Mesendoderm (in vitro differentiated cells): Measurements from ENCODE around the gene FRRS1L.

Experiments
- DNase-seq: peaks from one replicate; pipeline ENCODE4 v3.0.0; 2013
- H2AK5ac ChIP-seq: 2 replicates; pipeline ENCODE4 v1.6.1; 2013; ENCODE audit warnings: low read length, inconsistent platforms
- H2BK120ac ChIP-seq: 2 replicates; pipeline ENCODE4 v1.6.1; 2013; ENCODE audit warnings: low read depth, mild to moderate bottlenecking, low read length, moderate library complexity, mixed read lengths
- H2BK15ac ChIP-seq: replicated peaks from 2 replicates; pipeline ENCODE4 v1.6.1; 2013; ENCODE audit warnings: low read depth, mild to moderate bottlenecking, moderate library complexity
- H2BK5ac ChIP-seq: 2 replicates; pipeline ENCODE4 v1.6.1; 2013; ENCODE audit warnings: low read length, inconsistent platforms
- H3K18ac ChIP-seq: 2 replicates; pipeline ENCODE4 v1.6.1; 2013; ENCODE audit warnings: mild to moderate bottlenecking, low read length, mixed read lengths
- H3K23ac ChIP-seq: one replicate; pipeline ENCODE4 v1.6.1; 2013; ENCODE audit warnings: low read length
- H3K27ac ChIP-seq: 2 replicates; pipeline ENCODE4 v1.5.1; 2013; ENCODE audit warnings: low read depth, mild to moderate bottlenecking, inconsistent platforms, low read length, moderate library complexity
- H3K27me3 ChIP-seq: 2 replicates; pipeline ENCODE4 v1.6.1; 2013; ENCODE audit warnings: low read length, control low read depth, mild to moderate bottlenecking, inconsistent platforms; ENCODE audit not compliant: insufficient read depth, poor library complexity
- H3K36me3 ChIP-seq: 2 replicates; pipeline ENCODE4 v1.6.1; 2013; ENCODE audit warnings: low read length, inconsistent platforms; ENCODE audit not compliant: control insufficient read depth, insufficient read depth
- H3K4ac ChIP-seq: one replicate; pipeline ENCODE4 v1.6.1; 2013; ENCODE audit warnings: low read depth, mild to moderate bottlenecking, low read length, moderate library complexity
- H3K4me1 ChIP-seq: 2 replicates; pipeline ENCODE4 v1.6.1; 2013; ENCODE audit warnings: low read depth, low read length, inconsistent platforms; ENCODE audit not compliant: control insufficient read depth
- H3K4me2 ChIP-seq: 2 replicates; pipeline ENCODE4 v1.6.1; 2013; ENCODE audit warnings: low read length
- H3K4me3 ChIP-seq: 2 replicates; pipeline ENCODE4 v1.5.1; 2013; ENCODE audit warnings: mild to moderate bottlenecking, low read length
- H3K56ac ChIP-seq: one replicate; pipeline ENCODE4 v1.6.1; 2013; ENCODE audit warnings: low read length
- H3K79me1 ChIP-seq: 2 replicates; pipeline ENCODE4 v1.6.1; 2013; ENCODE audit warnings: low read length, inconsistent platforms
- H3K79me2 ChIP-seq: 2 replicates; pipeline ENCODE4 v1.6.1; 2013; ENCODE audit warnings: mild to moderate bottlenecking, low read length; ENCODE audit not compliant: control insufficient read depth, insufficient read depth
- H3K9ac ChIP-seq: 2 replicates; pipeline ENCODE4 v1.6.1; 2013; ENCODE audit warnings: low read length, inconsistent platforms
- H4K5ac ChIP-seq: one replicate; pipeline ENCODE4 v1.6.1; 2013; ENCODE audit warnings: low read length
- H4K8ac ChIP-seq: one replicate; pipeline ENCODE4 v1.6.1; 2013; ENCODE audit warnings: low read depth, mild to moderate bottlenecking, control low read depth, low read length, moderate library complexity
- WGBS: extraction: QIAGEN DNeasy Blood & Tissue Kit; methylation state at CpG from one replicate; pipeline ENCODE4 v1.1.7; 2013; ENCODE audit warnings: low lambda C conversion rate, missing lambda C conversion rate; ENCODE audit not compliant: insufficient coverage; ENCODE audit errors: extremely low coverage; 5-methylcytosine and 5-hydroxymethylcytosine counted together

The FRRS1L gene

GRCh38 chr9:109101810-109102209 lies 65.2 kb downstream of the FRRS1L start:
- Histone ChIP-seq H3K27ac (no peak overlapping the region), H3K79me2 (peaks cover 50% of the 10 kb centered on the region), H4K5ac (no peak overlapping the region), H2BK120ac (no peak overlapping the region), H3K4ac (no peak overlapping the region), H4K8ac (no peak overlapping the region), H3K79me1 (peaks cover 10% of the 10 kb centered on the region), H3K23ac (no peak overlapping the region), H2BK15ac (no peak overlapping the region), H3K4me1 (peaks cover 4% of the 10 kb centered on the region), H3K27me3 (no peaks in the 10 kb centered on the region), H2AK5ac (no peak overlapping the region), H3K9ac (no peak overlapping the region), H3K36me3 (no peaks in the 10 kb centered on the region), H3K4me3 (no peak overlapping the region), H3K4me2 (no peak overlapping the region), H3K56ac (no peak overlapping the region), H3K18ac (no peak overlapping the region), H2BK5ac (no peak overlapping the region)
- WGBS = no CpG with 5 or more reads among the region's 3 CpGs
- DNase-seq = no peak

- Histone ChIP-seq H3K4me3 (no peak overlapping the region), H4K8ac (no peak overlapping the region), H3K23ac (no peak overlapping the region), H2BK15ac (no peak overlapping the region), H3K36me3 (no peaks in the 10 kb centered on the region), H2BK5ac (no peak overlapping the region), H3K27ac (no peak overlapping the region), H3K4me2 (no peak overlapping the region), H2BK120ac (no peak overlapping the region), H3K56ac (no peak overlapping the region), H4K5ac (no peak overlapping the region), H3K9ac (no peak overlapping the region), H2AK5ac (no peak overlapping the region), H3K4me1 (peaks cover 4% of the 10 kb centered on the region), H3K18ac (no peak overlapping the region), H3K4ac (no peak overlapping the region), H3K79me2 (peaks cover 51% of the 10 kb centered on the region), H3K27me3 (no peaks in the 10 kb centered on the region), H3K79me1 (peaks cover 8% of the 10 kb centered on the region)
- WGBS = no CpG with 5 or more reads among the region's 3 CpGs
- DNase-seq = no peak
Observed at GRCh38 chr9:109101202-109101595, 65.8 kb downstream of the FRRS1L start.

- peaks cover 52% of the 10 kb centered on the region for H3K79me2 ChIP-seq
- no peak overlapping the region for H3K56ac ChIP-seq
- no peak overlapping the region for H3K4me2 ChIP-seq
- no peak overlapping the region for H4K5ac ChIP-seq
- H3K4me1 ChIP-seq = peaks cover 4% of the 10 kb centered on the region
- H2BK15ac ChIP-seq = no peak overlapping the region
- H3K18ac ChIP-seq = no peak overlapping the region
- H3K36me3 ChIP-seq = no peaks in the 10 kb centered on the region
- no peak overlapping the region for H3K4me3 ChIP-seq
- no CpG with 5 or more reads among the region's 3 CpGs for WGBS
- DNase-seq = no peak
- H3K27me3 ChIP-seq = no peaks in the 10 kb centered on the region
- H3K23ac ChIP-seq = no peak overlapping the region
- H2BK5ac ChIP-seq = no peak overlapping the region
- H2AK5ac ChIP-seq = no peak overlapping the region
- H3K9ac ChIP-seq = no peak overlapping the region
- H3K79me1 ChIP-seq = peaks cover 10% of the 10 kb centered on the region
- H4K8ac ChIP-seq = no peak overlapping the region
- no peak overlapping the region for H3K27ac ChIP-seq
- H2BK120ac ChIP-seq = no peak overlapping the region
- no peak overlapping the region for H3K4ac ChIP-seq
Observed at GRCh38 chr9:109100543-109101201, 66.4 kb downstream of the FRRS1L start.

- Histone ChIP-seq H3K56ac (no peak overlapping the region), H3K79me1 (peaks cover 17% of the 10 kb centered on the region), H3K36me3 (no peaks in the 10 kb centered on the region), H2BK5ac (no peak overlapping the region), H2AK5ac (no peak overlapping the region), H4K5ac (no peak overlapping the region), H4K8ac (no peak overlapping the region), H3K27ac (no peak overlapping the region), H2BK120ac (no peak overlapping the region), H3K4me1 (peaks cover 4% of the 10 kb centered on the region), H3K23ac (no peak overlapping the region), H3K18ac (peak overlapping the region; percentile 70), H3K4me3 (no peak overlapping the region), H3K4me2 (no peak overlapping the region), H3K79me2 (peaks cover 62% of the 10 kb centered on the region), H3K9ac (no peak overlapping the region), H2BK15ac (no peak overlapping the region), H3K4ac (no peak overlapping the region), H3K27me3 (no peaks in the 10 kb centered on the region)
- DNase-seq = peak; percentile 35
- no CpG with 5 or more reads among the region's 2 CpGs for WGBS
Observed at GRCh38 chr9:109098960-109099308, 68.1 kb downstream of the FRRS1L start.

GRCh38 chr9:109098171-109098959 lies 68.7 kb downstream of the FRRS1L start:
- H2AK5ac ChIP-seq = no peak overlapping the region
- no peak overlapping the region for H2BK15ac ChIP-seq
- no peak overlapping the region for H2BK120ac ChIP-seq
- peaks cover 59% of the 10 kb centered on the region for H3K79me2 ChIP-seq
- WGBS = no CpG with 5 or more reads among the region's 4 CpGs
- no peak overlapping the region for H2BK5ac ChIP-seq
- no peaks in the 10 kb centered on the region for H3K36me3 ChIP-seq
- H3K4ac ChIP-seq = no peak overlapping the region
- no peak overlapping the region for H3K4me3 ChIP-seq
- no peak overlapping the region for H3K18ac ChIP-seq
- H3K27ac ChIP-seq = no peak overlapping the region
- peak; percentile 57 for DNase-seq
- no peak overlapping the region for H3K56ac ChIP-seq
- no peak overlapping the region for H3K9ac ChIP-seq
- peaks cover 18% of the 10 kb centered on the region for H3K79me1 ChIP-seq
- no peak overlapping the region for H4K8ac ChIP-seq
- H3K4me1 ChIP-seq = peaks cover 4% of the 10 kb centered on the region
- H3K4me2 ChIP-seq = no peak overlapping the region
- no peaks in the 10 kb centered on the region for H3K27me3 ChIP-seq
- no peak overlapping the region for H4K5ac ChIP-seq
- H3K23ac ChIP-seq = no peak overlapping the region
